Hepatocyte (in vitro differentiated cells): Measurements from ENCODE around the gene GAB1.

Experiments used
- CTCF ChIP-seq: fragments of 200-600 bp; sonication (generic); IDR thresholded peaks from 2 replicates; pipeline ENCODE4 v1.5.1; 2016; ENCODE audit warnings: antibody characterized with exemption, mild to moderate bottlenecking; ENCODE audit not compliant: poor library complexity
- EZH2phosphoT487 ChIP-seq: fragments of 200-600 bp; sonication (generic); IDR thresholded peaks from one replicate; pipeline ENCODE4 v1.6.1; 2018; ENCODE audit warnings: antibody characterized with exemption, mild to moderate bottlenecking, low read depth, moderate library complexity; ENCODE audit not compliant: unreplicated experiment, severe bottlenecking

- TF ChIP-seq CTCF (no peak), EZH2phosphoT487 (no peak)
Observed at GRCh38 chr4:143302536-143302935, 34.1 kb upstream of the GAB1 start.
